OCI-LY1 (cell line): ENCODE data around the gene NUTM2A.
"Not testable (repeated sequence)": the region's sequence is repeated elsewhere in the genome, so short reads cannot be mapped to it uniquely, and the experiment has no call there.

Experiments
- H2AFZ ChIP-seq: fragments of 200-600 bp; sonication (generic), shearing (Covaris generic); 2 replicates; pipeline ENCODE4 v1.6.0; 2014; ENCODE audit warnings: antibody characterized with exemption, mild to moderate bottlenecking, low read length
- H3F3A ChIP-seq: fragments of 200-600 bp; sonication (generic), shearing (Covaris generic); 2 replicates; pipeline ENCODE4 v1.6.0; 2014; ENCODE audit warnings: mild to moderate bottlenecking, antibody characterized with exemption, low read length, moderate library complexity; ENCODE audit not compliant: insufficient read depth
- H3K27ac ChIP-seq: fragments of 200-600 bp; sonication (generic); 2 replicates; pipeline ENCODE4 v1.5.1; 2014; ENCODE audit warnings: low read length, mixed run types, mild to moderate bottlenecking, low read depth; ENCODE audit not compliant: poor library complexity, severe bottlenecking
- H3K27me3 ChIP-seq: fragments of 200-600 bp; sonication (generic); 2 replicates; pipeline ENCODE4 v1.6.0; 2014; ENCODE audit warnings: antibody characterized with exemption, mild to moderate bottlenecking, low read length, moderate library complexity; ENCODE audit not compliant: insufficient read depth
- H3K36me3 ChIP-seq: fragments of 200-600 bp; sonication (generic); 2 replicates; pipeline ENCODE4 v1.6.1; 2014; ENCODE audit warnings: mild to moderate bottlenecking, antibody characterized with exemption, low read length, moderate library complexity, mixed read lengths; ENCODE audit not compliant: insufficient read depth
- H3K4me1 ChIP-seq: fragments of 200-600 bp; sonication (generic); 2 replicates; pipeline ENCODE4 v1.5.1; 2014; ENCODE audit warnings: mild to moderate bottlenecking, low read length, moderate library complexity; ENCODE audit not compliant: insufficient read depth, severe bottlenecking
- H3K4me2 ChIP-seq: fragments of 200-600 bp; sonication (generic), shearing (Covaris generic); 2 replicates; pipeline ENCODE4 v1.6.1; 2014; ENCODE audit warnings: low read length
- H3K4me3 ChIP-seq: fragments of 200-600 bp; sonication (generic); 2 replicates; pipeline ENCODE4 v1.5.1; 2014; ENCODE audit warnings: low read length, low read depth, mild to moderate bottlenecking, mixed read lengths; ENCODE audit not compliant: poor library complexity, severe bottlenecking
- H3K79me2 ChIP-seq: fragments of 200-600 bp; shearing (Covaris generic); 2 replicates; pipeline ENCODE4 v1.6.1; 2016; ENCODE audit warnings: mixed run types, low read length, mixed read lengths; ENCODE audit not compliant: insufficient read depth
- H3K9ac ChIP-seq: fragments of 200-600 bp; sonication (generic), shearing (Covaris generic); 2 replicates; pipeline ENCODE4 v1.6.1; 2014; ENCODE audit warnings: mild to moderate bottlenecking, low read length, mixed read lengths
- H3K9me2 ChIP-seq: fragments of 200-600 bp; sonication (generic), shearing (Covaris generic); 2 replicates; pipeline ENCODE4 v1.6.1; 2014; ENCODE audit warnings: low read depth, mild to moderate bottlenecking, low read length, mixed read lengths
- H3K9me3 ChIP-seq: fragments of 200-600 bp; shearing (Covaris generic); 2 replicates; pipeline ENCODE4 v1.6.1; 2014; ENCODE audit warnings: low read length, mixed read lengths
- H4K20me1 ChIP-seq: fragments of 200-600 bp; sonication (generic), shearing (Covaris generic); 2 replicates; pipeline ENCODE4 v1.6.0; 2016; ENCODE audit warnings: mild to moderate bottlenecking, low read length; ENCODE audit not compliant: insufficient read depth

Gene NUTM2A

GRCh38 chr10:87225148-87225547 is at the start of gene NUTM2A:
NUTM2A (plus strand) TSS chr10:87225448; CDS start chr10:87225831, 383 bp downstream.
- H3K4me3 ChIP-seq, H3K9ac ChIP-seq, H2AFZ ChIP-seq, H3K4me1 ChIP-seq, H3K9me2 ChIP-seq, H3K9me3 ChIP-seq, H3K36me3 ChIP-seq, H3K27me3 ChIP-seq, H3F3A ChIP-seq, H3K4me2 ChIP-seq, H4K20me1 ChIP-seq, H3K27ac ChIP-seq, H3K79me2 ChIP-seq: not testable (repeated sequence)

- not testable (repeated sequence) for H3K4me2 ChIP-seq, H3K9ac ChIP-seq, H4K20me1 ChIP-seq, H3K4me3 ChIP-seq, H3K79me2 ChIP-seq, H2AFZ ChIP-seq, H3K27ac ChIP-seq, H3F3A ChIP-seq, H3K9me2 ChIP-seq, H3K27me3 ChIP-seq, H3K9me3 ChIP-seq, H3K4me1 ChIP-seq, H3K36me3 ChIP-seq
Measured at GRCh38 chr10:87177587-87177986, 47.7 kb upstream of the NUTM2A start.

- H3K27me3 ChIP-seq, H2AFZ ChIP-seq, H3K9ac ChIP-seq, H4K20me1 ChIP-seq, H3K27ac ChIP-seq, H3K79me2 ChIP-seq, H3K4me2 ChIP-seq, H3K9me2 ChIP-seq, H3F3A ChIP-seq, H3K4me3 ChIP-seq, H3K9me3 ChIP-seq, H3K4me1 ChIP-seq: not testable (repeated sequence)
- H3K36me3 ChIP-seq = peaks cover 15% of the 10 kb centered on the region
Measured at GRCh38 chr10:87184421-87184820, 40.8 kb upstream of the NUTM2A start.

GRCh38 chr10:87186016-87186415 is 39.2 kb upstream of the NUTM2A start:
- not testable (repeated sequence) for H3K79me2 ChIP-seq, H3K4me1 ChIP-seq, H3K4me3 ChIP-seq

GRCh38 chr10:87187573-87187972 is 37.7 kb upstream of the NUTM2A start:
- not testable (repeated sequence) for H4K20me1 ChIP-seq

More at GRCh38 chr10:87186016-87186415, 39.2 kb upstream of the NUTM2A start:
- H4K20me1 ChIP-seq, H2AFZ ChIP-seq, H3K9ac ChIP-seq, H3K9me2 ChIP-seq, H3K9me3 ChIP-seq, H3F3A ChIP-seq, H3K27me3 ChIP-seq, H3K4me2 ChIP-seq, H3K27ac ChIP-seq: not testable (repeated sequence)
- peaks cover 15% of the 10 kb centered on the region for H3K36me3 ChIP-seq

GRCh38 chr10:87191841-87192240 is 33.4 kb upstream of the NUTM2A start:
- not testable (repeated sequence) for H2AFZ ChIP-seq, H3K79me2 ChIP-seq, H3K9me3 ChIP-seq, H3K4me2 ChIP-seq, H3K4me1 ChIP-seq, H4K20me1 ChIP-seq, H3K27ac ChIP-seq, H3K9me2 ChIP-seq, H3F3A ChIP-seq, H3K9ac ChIP-seq, H3K4me3 ChIP-seq, H3K27me3 ChIP-seq
- H3K36me3 ChIP-seq = peaks cover 14% of the 10 kb centered on the region

More at GRCh38 chr10:87187573-87187972, 37.7 kb upstream of the NUTM2A start:
- not testable (repeated sequence) for H3K4me3 ChIP-seq, H2AFZ ChIP-seq, H3K4me2 ChIP-seq, H3K9me3 ChIP-seq, H3K9me2 ChIP-seq, H3K27ac ChIP-seq, H3K79me2 ChIP-seq, H3K9ac ChIP-seq, H3K27me3 ChIP-seq, H3F3A ChIP-seq, H3K4me1 ChIP-seq
- peaks cover 15% of the 10 kb centered on the region for H3K36me3 ChIP-seq

GRCh38 chr10:87200924-87201323 is 24.3 kb upstream of the NUTM2A start:
- peak overlapping the region; percentile 72 for H3K4me2 ChIP-seq
- peak overlapping the region; percentile 45 for H3K4me3 ChIP-seq

GRCh38 chr10:87204801-87205200 is 20.4 kb upstream of the NUTM2A start:
- H3K27me3 ChIP-seq, H2AFZ ChIP-seq, H3K36me3 ChIP-seq, H3K4me3 ChIP-seq, H3K9me3 ChIP-seq, H3K4me2 ChIP-seq, H4K20me1 ChIP-seq, H3K9ac ChIP-seq, H3F3A ChIP-seq, H3K27ac ChIP-seq, H3K79me2 ChIP-seq, H3K9me2 ChIP-seq: not testable (repeated sequence)
- H3K4me1 ChIP-seq = peaks cover 15% of the 10 kb centered on the region

More at GRCh38 chr10:87200924-87201323, 24.3 kb upstream of the NUTM2A start:
- not testable (repeated sequence) for H3K79me2 ChIP-seq, H3F3A ChIP-seq, H3K36me3 ChIP-seq, H3K9me2 ChIP-seq, H3K27me3 ChIP-seq, H3K9me3 ChIP-seq, H4K20me1 ChIP-seq
- Histone ChIP-seq H2AFZ (peak overlapping the region; percentile 90; the same call in 1 of the 2 replicates), H3K9ac (0 out of 2 replicates have a peak overlapping the region, but pooled peaks have one; percentile 24), H3K27ac (peak overlapping the region; percentile 31), H3K4me1 (peaks cover 15% of the 10 kb centered on the region)
